GM12892 (cell line): ENCODE data around the gene FSTL4.

Experiments used
- POLR2A ChIP-seq: IDR thresholded peaks from 2 replicates; pipeline ENCODE4 v1.6.1; 2011; ENCODE audit warnings: low read depth, low read length, control low read depth
- POLR2AphosphoS5 ChIP-seq: IDR thresholded peaks from 2 replicates; pipeline ENCODE4 v1.6.1; 2011; ENCODE audit warnings: low read depth, low read length, control low read depth
- TAF1 ChIP-seq: IDR thresholded peaks from 2 replicates; pipeline ENCODE4 v1.6.1; 2011; ENCODE audit warnings: low read depth, mild to moderate bottlenecking, control low read depth, low read length, borderline replicate concordance

- TF ChIP-seq POLR2A: no peak
- TF ChIP-seq POLR2AphosphoS5: no peak
- no peak for TF ChIP-seq TAF1
Observed at GRCh38 chr5:133406977-133407632, 205.2 kb downstream of the FSTL4 start.
